ENCODE results near the gene KIAA1328.
"Not testable (repeated sequence)": the region's sequence is repeated elsewhere in the genome, so short reads cannot be mapped to it uniquely, and the experiment has no call there.

KIAA1328 gene

GRCh38 chr18:36888778-36889177 is 59.9 kb downstream of the KIAA1328 start:
- no peak for DNase-seq

GRCh38 chr18:36889321-36889720 is 60.4 kb downstream of the KIAA1328 start:
- no peak for DNase-seq

- no peak for DNase-seq
Observed at GRCh38 chr18:36889742-36890141, 60.8 kb downstream of the KIAA1328 start.

GRCh38 chr18:36890598-36890997 is 61.7 kb downstream of the KIAA1328 start:
- DNase-seq = no peak

- DNase-seq = no peak
Observed at GRCh38 chr18:36893227-36893626, 64.3 kb downstream of the KIAA1328 start.

GRCh38 chr18:36895606-36896005 is 66.7 kb downstream of the KIAA1328 start:
- DNase-seq = no peak

- DNase-seq = no peak
Observed at GRCh38 chr18:36897253-36897652, 68.3 kb downstream of the KIAA1328 start.

- no peak for DNase-seq
Observed at GRCh38 chr18:36899289-36899688, 70.4 kb downstream of the KIAA1328 start.

GRCh38 chr18:36900466-36900865 is 71.5 kb downstream of the KIAA1328 start:
- DNase-seq = no peak

GRCh38 chr18:36901277-36901701 is 72.4 kb downstream of the KIAA1328 start:
- DNase-seq = no peak

- no peak for DNase-seq
Observed at GRCh38 chr18:36903215-36903928, 74.4 kb downstream of the KIAA1328 start.

GRCh38 chr18:36905571-36905970 is 76.6 kb downstream of the KIAA1328 start:
- no peak for DNase-seq

GRCh38 chr18:36909282-36909681 is 80.4 kb downstream of the KIAA1328 start:
- DNase-seq = not testable (repeated sequence)

- no peak for DNase-seq
Observed at GRCh38 chr18:36912887-36913286, 84.0 kb downstream of the KIAA1328 start.

- no peak for DNase-seq
Observed at GRCh38 chr18:36917907-36918306, 89.0 kb downstream of the KIAA1328 start.

GRCh38 chr18:36929601-36930000 is 100.7 kb downstream of the KIAA1328 start:
- DNase-seq = no peak

GRCh38 chr18:36931106-36931505 is 102.2 kb downstream of the KIAA1328 start:
- DNase-seq = no peak

- no peak for DNase-seq
Observed at GRCh38 chr18:36933552-36933951, 104.6 kb downstream of the KIAA1328 start.

- no peak for DNase-seq
Observed at GRCh38 chr18:36934884-36935283, 106.0 kb downstream of the KIAA1328 start.

GRCh38 chr18:36942264-36942663 is 113.3 kb downstream of the KIAA1328 start:
- DNase-seq = no peak

GRCh38 chr18:36947820-36948348 is 119.0 kb downstream of the KIAA1328 start:
- no peak for DNase-seq

- no peak for DNase-seq
Observed at GRCh38 chr18:36950282-36950681, 121.4 kb downstream of the KIAA1328 start.

GRCh38 chr18:36950960-36951359 is 122.0 kb downstream of the KIAA1328 start:
- DNase-seq = no peak

- DNase-seq = no peak
Observed at GRCh38 chr18:36953047-36953446, 124.1 kb downstream of the KIAA1328 start.

GRCh38 chr18:36960038-36960437 is 131.1 kb downstream of the KIAA1328 start:
- no peak for DNase-seq

Data from hippocampal formation (tissue), 2 donors.